IPS-20b (cell line): Measurements from ENCODE around the gene KIAA0319L.

Experiments used
- H3K27ac ChIP-seq: one replicate; pipeline ENCODE4 v1.5.1; 2013; ENCODE audit warnings: low read length
- H3K27me3 ChIP-seq: 2 replicates; pipeline ENCODE4 v1.6.1; 2013; ENCODE audit warnings: mild to moderate bottlenecking, low read length, inconsistent platforms; ENCODE audit not compliant: insufficient read depth
- H3K36me3 ChIP-seq: 2 replicates; pipeline ENCODE4 v1.6.1; 2013; ENCODE audit warnings: low read depth, mild to moderate bottlenecking, inconsistent platforms, low read length, moderate library complexity; ENCODE audit not compliant: insufficient read depth
- H3K4me1 ChIP-seq: 2 replicates; pipeline ENCODE4 v1.6.1; 2013; ENCODE audit warnings: mild to moderate bottlenecking, control low read depth, inconsistent platforms, low read length, moderate library complexity; ENCODE audit not compliant: insufficient read depth
- H3K4me3 ChIP-seq: 2 replicates; pipeline ENCODE4 v1.5.1; 2013; ENCODE audit warnings: mild to moderate bottlenecking, low read length, inconsistent platforms
- H3K9ac ChIP-seq: 2 replicates; pipeline ENCODE4 v1.6.1; 2013; ENCODE audit warnings: low read depth, mild to moderate bottlenecking, inconsistent platforms, low read length, moderate library complexity
- H3K9me3 ChIP-seq: 2 replicates; pipeline ENCODE4 v1.6.1; 2013; ENCODE audit warnings: mild to moderate bottlenecking, low read depth, low read length, inconsistent platforms; ENCODE audit not compliant: insufficient read depth

Gene KIAA0319L

GRCh38 chr1:35447278-35447677 is 109.9 kb downstream of the KIAA0319L start:
- Histone ChIP-seq H3K9me3 (no peaks in the 10 kb centered on the region), H3K4me1 (no peaks in the 10 kb centered on the region; the same call in 1 of the 2 replicates), H3K27ac (no peak overlapping the region), H3K4me3 (no peak overlapping the region), H3K36me3 (peaks cover 95% of the 10 kb centered on the region), H3K9ac (no peak overlapping the region), H3K27me3 (no peaks in the 10 kb centered on the region)

- Histone ChIP-seq H3K27me3 (no peaks in the 10 kb centered on the region), H3K9me3 (no peaks in the 10 kb centered on the region), H3K4me3 (no peak overlapping the region), H3K4me1 (no peaks in the 10 kb centered on the region; the same call in 1 of the 2 replicates), H3K27ac (no peak overlapping the region), H3K36me3 (peaks cover 96% of the 10 kb centered on the region), H3K9ac (no peak overlapping the region)
These were observed 112.8 kb downstream of the KIAA0319L start for GRCh38 chr1:35444519-35444774.

GRCh38 chr1:35443768-35444518 is 113.3 kb downstream of the KIAA0319L start:
- Histone ChIP-seq H3K4me1 (no peaks in the 10 kb centered on the region; the same call in 1 of the 2 replicates), H3K4me3 (no peak overlapping the region), H3K9me3 (no peaks in the 10 kb centered on the region), H3K9ac (no peak overlapping the region), H3K36me3 (peaks cover 96% of the 10 kb centered on the region), H3K27me3 (no peaks in the 10 kb centered on the region), H3K27ac (no peak overlapping the region)

GRCh38 chr1:35442734-35443133 is 114.5 kb downstream of the KIAA0319L start:
- Histone ChIP-seq H3K4me3 (no peak overlapping the region), H3K9me3 (no peaks in the 10 kb centered on the region), H3K9ac (no peak overlapping the region), H3K36me3 (peaks cover 95% of the 10 kb centered on the region), H3K4me1 (no peaks in the 10 kb centered on the region; the same call in 1 of the 2 replicates), H3K27ac (no peak overlapping the region), H3K27me3 (no peaks in the 10 kb centered on the region)

- no peaks in the 10 kb centered on the region for H3K27me3 ChIP-seq
- no peaks in the 10 kb centered on the region for H3K9me3 ChIP-seq
- peaks cover 95% of the 10 kb centered on the region for H3K36me3 ChIP-seq
- H3K4me3 ChIP-seq: no peak overlapping the region
- H3K4me1 ChIP-seq: no peaks in the 10 kb centered on the region; the same call in 1 of the 2 replicates
- no peak overlapping the region for H3K9ac ChIP-seq
- H3K27ac ChIP-seq: no peak overlapping the region
These were observed 115.2 kb downstream of the KIAA0319L start for GRCh38 chr1:35441926-35442579.

- Histone ChIP-seq H3K9me3 (no peaks in the 10 kb centered on the region), H3K27ac (no peak overlapping the region), H3K4me3 (no peak overlapping the region), H3K9ac (no peak overlapping the region), H3K4me1 (no peaks in the 10 kb centered on the region; the same call in 1 of the 2 replicates), H3K36me3 (peaks cover 95% of the 10 kb centered on the region), H3K27me3 (no peaks in the 10 kb centered on the region)
These were observed 117.6 kb downstream of the KIAA0319L start for GRCh38 chr1:35439626-35440025.

GRCh38 chr1:35437200-35437599 is 120.0 kb downstream of the KIAA0319L start:
- Histone ChIP-seq H3K9me3 (no peaks in the 10 kb centered on the region), H3K9ac (no peak overlapping the region), H3K36me3 (peaks cover 93% of the 10 kb centered on the region), H3K27ac (no peak overlapping the region), H3K27me3 (no peaks in the 10 kb centered on the region), H3K4me3 (no peak overlapping the region), H3K4me1 (no peaks in the 10 kb centered on the region)

GRCh38 chr1:35436078-35436477 is 121.1 kb downstream of the KIAA0319L start:
- no peak overlapping the region for H3K27ac ChIP-seq
- no peaks in the 10 kb centered on the region for H3K27me3 ChIP-seq
- H3K4me1 ChIP-seq: no peaks in the 10 kb centered on the region
- no peak overlapping the region for H3K9ac ChIP-seq
- no peaks in the 10 kb centered on the region for H3K9me3 ChIP-seq
- H3K36me3 ChIP-seq: peaks cover 81% of the 10 kb centered on the region
- H3K4me3 ChIP-seq: no peak overlapping the region

- H3K27me3 ChIP-seq: no peaks in the 10 kb centered on the region
- no peaks in the 10 kb centered on the region for H3K9me3 ChIP-seq
- H3K36me3 ChIP-seq: peaks cover 68% of the 10 kb centered on the region
- H3K4me3 ChIP-seq: no peak overlapping the region
- H3K9ac ChIP-seq: no peak overlapping the region
- no peaks in the 10 kb centered on the region for H3K4me1 ChIP-seq
- no peak overlapping the region for H3K27ac ChIP-seq
These were observed 122.5 kb downstream of the KIAA0319L start for GRCh38 chr1:35434703-35435102.

GRCh38 chr1:35433714-35434113 is 123.5 kb downstream of the KIAA0319L start:
- no peak overlapping the region for H3K9ac ChIP-seq
- no peaks in the 10 kb centered on the region for H3K9me3 ChIP-seq
- no peak overlapping the region for H3K27ac ChIP-seq
- H3K4me1 ChIP-seq: no peaks in the 10 kb centered on the region
- no peaks in the 10 kb centered on the region for H3K27me3 ChIP-seq
- no peak overlapping the region for H3K4me3 ChIP-seq
- peaks cover 58% of the 10 kb centered on the region for H3K36me3 ChIP-seq

GRCh38 chr1:35432231-35432630 is 125.0 kb downstream of the KIAA0319L start:
- Histone ChIP-seq H3K9ac (no peak overlapping the region), H3K9me3 (no peaks in the 10 kb centered on the region), H3K27me3 (no peaks in the 10 kb centered on the region), H3K4me3 (no peak overlapping the region), H3K4me1 (no peaks in the 10 kb centered on the region), H3K36me3 (peaks cover 44% of the 10 kb centered on the region), H3K27ac (no peak overlapping the region)

- Histone ChIP-seq H3K36me3 (peaks cover 34% of the 10 kb centered on the region), H3K9ac (no peak overlapping the region), H3K9me3 (no peaks in the 10 kb centered on the region), H3K27me3 (no peaks in the 10 kb centered on the region), H3K4me1 (no peaks in the 10 kb centered on the region), H3K4me3 (no peak overlapping the region), H3K27ac (no peak overlapping the region)
These were observed 126.0 kb downstream of the KIAA0319L start for GRCh38 chr1:35431173-35431599.
